HepG2 (cell line): ENCODE data around the gene CCS. TPM values are rescaled to one million over a fixed set of nuclear protein-coding genes. Genes with fewer than 3 reads are reported as not detected.
A peak's percentile ranks its signal among the peaks of the same experiment; 100 is the strongest.

Experiments
- ARNT2 ChIP-seq: sonication (generic); formaldehyde crosslinking; IDR thresholded peaks from 2 replicates; pipeline ENCODE4 v1.8.0; 2022; ENCODE audit warnings: mild to moderate bottlenecking, low read depth, missing genetic modification reagents, moderate library complexity
- FIP1L1 ChIP-seq: fragments of 200-400 bp; formaldehyde crosslinking; IDR thresholded peaks from 2 replicates; pipeline ENCODE4 v1.6.1; 2018; ENCODE audit warnings: low read depth, mild to moderate bottlenecking, low read length, moderate library complexity, borderline replicate concordance; ENCODE audit not compliant: insufficient read depth
- FOXA1 ChIP-seq, 2 experiments: fragments of 450-650 bp in 1 of 2; sonication (generic) in 1 of 2; formaldehyde crosslinking in 1 of 2; IDR thresholded peaks; 2 replicates each; pipeline versions ENCODE4 v1.4.0 to v1.6.1; 2016 to 2020; ENCODE audit warnings: missing genetic modification reagents in 1 of 2
- GABPB1 ChIP-seq: IDR thresholded peaks from 2 replicates; pipeline ENCODE4 v1.6.1; 2016; ENCODE audit warnings: mild to moderate bottlenecking, missing genetic modification reagents, moderate library complexity, missing compliant biosample characterization
- HES4 ChIP-seq: sonication (generic); formaldehyde crosslinking; IDR thresholded peaks from 2 replicates; pipeline ENCODE4 v1.9.0; 2021; ENCODE audit warnings: mild to moderate bottlenecking, missing genetic modification reagents, borderline replicate concordance
- HINFP ChIP-seq: sonication (generic); formaldehyde crosslinking; IDR thresholded peaks from 2 replicates; pipeline ENCODE4 v1.4.0; 2020; ENCODE audit warnings: low read depth, mild to moderate bottlenecking, missing genetic modification reagents
- KMT2A ChIP-seq: sonication (generic); formaldehyde crosslinking; IDR thresholded peaks from 2 replicates; pipeline ENCODE4 v1.4.0; 2020; ENCODE audit warnings: missing genetic modification reagents
- MATR3 ChIP-seq: sonication (generic); formaldehyde crosslinking; IDR thresholded peaks from 2 replicates; pipeline ENCODE4 v1.4.0; 2020; ENCODE audit warnings: missing genetic modification reagents
- MEIS2 ChIP-seq: sonication (generic); formaldehyde crosslinking; IDR thresholded peaks from 2 replicates; pipeline ENCODE4 v1.9.0; 2021; ENCODE audit warnings: mild to moderate bottlenecking, missing genetic modification reagents
- POGK ChIP-seq: sonication (generic); formaldehyde crosslinking; conservative IDR thresholded peaks from 2 replicates; pipeline ENCODE4 v1.8.0; 2022; ENCODE audit warnings: mild to moderate bottlenecking, moderate library complexity, missing genetic modification reagents
- REPIN1 ChIP-seq: sonication (generic); formaldehyde crosslinking; IDR thresholded peaks from 2 replicates; pipeline ENCODE4 v1.8.0; 2022; ENCODE audit warnings: missing genetic modification reagents, low read depth, mild to moderate bottlenecking, borderline replicate concordance
- STAT5B ChIP-seq: sonication (generic); formaldehyde crosslinking; IDR thresholded peaks from 2 replicates; pipeline ENCODE4 v1.4.0; 2020; ENCODE audit warnings: missing genetic modification reagents
- TEAD3 ChIP-seq: optimal IDR thresholded peaks from 2 replicates; pipeline ENCODE3; 2016; ENCODE audit warnings: borderline replicate concordance
- ZNF598 ChIP-seq: sonication (generic); formaldehyde crosslinking; IDR thresholded peaks from 2 replicates; pipeline ENCODE4 v1.5.1; 2020; ENCODE audit warnings: mild to moderate bottlenecking, missing genetic modification reagents, borderline replicate concordance
- ZNF784 ChIP-seq: sonication (generic); formaldehyde crosslinking; IDR thresholded peaks from 2 replicates; pipeline ENCODE4 v1.5.1; 2020; ENCODE audit warnings: missing genetic modification reagents, mild to moderate bottlenecking, borderline replicate concordance
- polyA plus RNA-seq, 8 experiments: library from polyadenylated mRNA; depleted of rRNA in 3 of 8; stranded (reverse) in 7 of 8; unstranded in 1 of 8; fragments of >200 nt; fragmentation: Illumina TruSeq in 4 of 8; extraction: Trizol in 4 of 8; gene quantifications; 2 replicates each; pipeline versions ENCODE4 v1.2.1 to v1.2.3, GENCODE V29; 2011 to 2016; ENCODE audit warnings: low read depth in 4 of 8, missing spikeins in 1 of 8, mixed read lengths in 1 of 8; ENCODE audit not compliant: insufficient read depth in 1 of 8
- total RNA-seq, 5 experiments: library from RNA; depleted of rRNA; stranded (reverse); fragments of >200 nt; fragmentation: Illumina TruSeq; extraction: Trizol; gene quantifications; 2 replicates each; pipeline ENCODE4 v1.2.3, GENCODE V29; 2016; ENCODE audit warnings: low read depth in 1 of 5
- TF ChIP-seq, protein P1 (sequence below): sonication (generic); formaldehyde crosslinking; IDR thresholded peaks from 2 replicates; pipeline ENCODE4 v1.4.0; 2020; ENCODE audit warnings: missing genetic modification reagents
- TF ChIP-seq, protein P2 (sequence below): sonication (generic); formaldehyde crosslinking; IDR thresholded peaks from 2 replicates; pipeline ENCODE4 v1.4.0; 2020; ENCODE audit warnings: missing genetic modification reagents
- TF ChIP-seq, protein P3 (sequence below): sonication (generic); formaldehyde crosslinking; IDR thresholded peaks from 2 replicates; pipeline ENCODE4 v1.4.0; 2020; ENCODE audit warnings: mild to moderate bottlenecking, missing genetic modification reagents

The CCS gene
- total and polyA plus RNA-seq, 2 of the 13 experiments (the other 11 are each of a cell fraction or from before 2014, with no cell fraction given), result 25.4 to 44.6 TPM

DNA sequence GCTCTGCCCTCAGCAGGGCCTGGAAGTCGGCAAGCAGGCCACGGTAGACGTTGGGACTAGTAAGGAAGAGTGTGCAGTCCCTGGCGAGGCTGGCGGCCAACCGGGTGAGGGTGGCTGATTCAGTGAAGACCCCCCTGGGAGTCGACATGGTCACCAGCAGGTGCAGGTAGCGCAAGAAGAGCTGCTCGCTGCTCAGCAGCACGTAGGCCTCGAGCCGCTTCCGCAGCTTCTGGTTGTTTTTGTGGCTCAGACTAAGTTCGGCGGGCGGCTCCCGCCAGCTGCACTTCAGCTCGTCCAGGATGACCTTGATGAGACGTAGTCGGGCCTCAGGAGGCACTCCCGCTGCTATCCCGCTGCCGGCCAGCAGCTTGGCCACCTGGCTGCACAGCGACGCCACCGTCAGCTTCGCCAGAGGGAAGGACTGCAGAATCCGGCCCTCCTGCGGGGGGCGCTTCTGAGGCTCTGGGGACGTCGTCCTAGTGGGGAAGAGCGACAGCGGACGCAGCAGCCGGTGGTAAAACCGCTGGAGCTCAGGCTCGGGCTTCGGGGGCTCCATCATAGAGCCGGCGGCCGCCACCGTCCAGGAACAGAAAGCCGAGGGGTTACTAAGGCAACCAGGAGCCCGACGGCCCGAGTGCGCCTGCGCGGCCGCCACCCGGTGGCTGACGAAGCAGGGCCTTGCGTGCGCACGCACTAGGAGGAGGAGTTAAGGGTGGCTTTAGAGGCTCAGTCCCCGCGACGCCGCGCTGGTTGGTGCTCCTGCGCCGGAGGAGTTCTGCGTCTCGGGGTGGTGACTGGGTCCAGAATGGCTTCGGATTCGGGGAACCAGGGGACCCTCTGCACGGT lies at the start of gene CCS, which contains the start of gene CCDC87 (continued):
- TF ChIP-seq, protein P1, sequence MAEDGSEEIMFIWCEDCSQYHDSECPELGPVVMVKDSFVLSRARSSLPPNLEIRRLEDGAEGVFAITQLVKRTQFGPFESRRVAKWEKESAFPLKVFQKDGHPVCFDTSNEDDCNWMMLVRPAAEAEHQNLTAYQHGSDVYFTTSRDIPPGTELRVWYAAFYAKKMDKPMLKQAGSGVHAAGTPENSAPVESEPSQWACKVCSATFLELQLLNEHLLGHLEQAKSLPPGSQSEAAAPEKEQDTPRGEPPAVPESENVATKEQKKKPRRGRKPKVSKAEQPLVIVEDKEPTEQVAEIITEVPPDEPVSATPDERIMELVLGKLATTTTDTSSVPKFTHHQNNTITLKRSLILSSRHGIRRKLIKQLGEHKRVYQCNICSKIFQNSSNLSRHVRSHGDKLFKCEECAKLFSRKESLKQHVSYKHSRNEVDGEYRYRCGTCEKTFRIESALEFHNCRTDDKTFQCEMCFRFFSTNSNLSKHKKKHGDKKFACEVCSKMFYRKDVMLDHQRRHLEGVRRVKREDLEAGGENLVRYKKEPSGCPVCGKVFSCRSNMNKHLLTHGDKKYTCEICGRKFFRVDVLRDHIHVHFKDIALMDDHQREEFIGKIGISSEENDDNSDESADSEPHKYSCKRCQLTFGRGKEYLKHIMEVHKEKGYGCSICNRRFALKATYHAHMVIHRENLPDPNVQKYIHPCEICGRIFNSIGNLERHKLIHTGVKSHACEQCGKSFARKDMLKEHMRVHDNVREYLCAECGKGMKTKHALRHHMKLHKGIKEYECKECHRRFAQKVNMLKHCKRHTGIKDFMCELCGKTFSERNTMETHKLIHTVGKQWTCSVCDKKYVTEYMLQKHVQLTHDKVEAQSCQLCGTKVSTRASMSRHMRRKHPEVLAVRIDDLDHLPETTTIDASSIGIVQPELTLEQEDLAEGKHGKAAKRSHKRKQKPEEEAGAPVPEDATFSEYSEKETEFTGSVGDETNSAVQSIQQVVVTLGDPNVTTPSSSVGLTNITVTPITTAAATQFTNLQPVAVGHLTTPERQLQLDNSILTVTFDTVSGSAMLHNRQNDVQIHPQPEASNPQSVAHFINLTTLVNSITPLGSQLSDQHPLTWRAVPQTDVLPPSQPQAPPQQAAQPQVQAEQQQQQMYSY (CRISPR knock-in tag), result peak; percentile 17; the same call in 1 of the 2 replicates
- TF ChIP-seq POGK (CRISPR knock-in tag), result peak; percentile 59; the same call in 1 of the 2 replicates
- TF ChIP-seq TEAD3 (CRISPR knock-in tag), result no peak
- TF ChIP-seq MEIS2 (CRISPR knock-in tag), result peak; percentile 74
- no peak for TF ChIP-seq MATR3 (CRISPR knock-in tag)
- no peak; the same call in 1 of the 2 replicates for TF ChIP-seq ZNF784 (CRISPR knock-in tag)
- peak; percentile 75; the same call in 1 of the 2 replicates for TF ChIP-seq ARNT2 (CRISPR knock-in tag)
- TF ChIP-seq REPIN1, result peak; percentile 95; the same call in 1 of the 2 replicates
- peak; percentile 89 for TF ChIP-seq KMT2A (CRISPR knock-in tag)
- TF ChIP-seq, protein P2, sequence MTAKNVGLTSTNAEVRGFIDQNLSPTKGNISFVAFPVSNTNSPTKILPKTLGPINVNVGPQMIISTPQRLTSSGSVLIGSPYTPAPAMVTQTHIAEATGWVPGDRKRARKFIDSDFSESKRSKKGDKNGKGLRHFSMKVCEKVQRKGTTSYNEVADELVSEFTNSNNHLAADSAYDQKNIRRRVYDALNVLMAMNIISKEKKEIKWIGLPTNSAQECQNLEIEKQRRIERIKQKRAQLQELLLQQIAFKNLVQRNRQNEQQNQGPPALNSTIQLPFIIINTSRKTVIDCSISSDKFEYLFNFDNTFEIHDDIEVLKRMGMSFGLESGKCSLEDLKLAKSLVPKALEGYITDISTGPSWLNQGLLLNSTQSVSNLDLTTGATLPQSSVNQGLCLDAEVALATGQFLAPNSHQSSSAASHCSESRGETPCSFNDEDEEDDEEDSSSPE (CRISPR knock-in tag), result peak; percentile 90
- peak; percentile 77 for TF ChIP-seq HES4 (CRISPR knock-in tag)
- TF ChIP-seq ZNF598 (CRISPR knock-in tag), result peak; percentile 70; the same call in 1 of the 2 replicates
- no peak for TF ChIP-seq FIP1L1
- TF ChIP-seq GABPB1 (CRISPR knock-in tag), result peak; percentile 78
- TF ChIP-seq STAT5B (CRISPR knock-in tag), result 0 out of 2 replicates have a peak, but pooled peaks have one; percentile 22
- TF ChIP-seq, protein P3, sequence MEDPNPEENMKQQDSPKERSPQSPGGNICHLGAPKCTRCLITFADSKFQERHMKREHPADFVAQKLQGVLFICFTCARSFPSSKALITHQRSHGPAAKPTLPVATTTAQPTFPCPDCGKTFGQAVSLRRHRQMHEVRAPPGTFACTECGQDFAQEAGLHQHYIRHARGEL (CRISPR knock-in tag), result no peak
- no peak for TF ChIP-seq FOXA1 (IDR thresholded peaks at IDR 0.05)
- TF ChIP-seq FOXA1 (CRISPR knock-in tag; IDR thresholded peaks at IDR 0.05), result peak; percentile 37; the same call in 1 of the 2 replicates
- peak; percentile 92 for TF ChIP-seq HINFP (CRISPR knock-in tag)
